HG02840 (cell line): ENCODE measurements around the gene DENND1A.
"Not testable (repeated sequence)": the region's sequence is repeated elsewhere in the genome, so short reads cannot be mapped to it uniquely, and the experiment has no call there.

Experiments used
- ATAC-seq: cut with Tn5 transposase; IDR thresholded peaks from one replicate; pipeline ENCODE4 v1.9.1; 2021; ENCODE audit warnings: mild to moderate bottlenecking, moderate library complexity, moderate number of reproducible peaks; ENCODE audit not compliant: unreplicated experiment, low FRiP score

DENND1A gene

DNA sequence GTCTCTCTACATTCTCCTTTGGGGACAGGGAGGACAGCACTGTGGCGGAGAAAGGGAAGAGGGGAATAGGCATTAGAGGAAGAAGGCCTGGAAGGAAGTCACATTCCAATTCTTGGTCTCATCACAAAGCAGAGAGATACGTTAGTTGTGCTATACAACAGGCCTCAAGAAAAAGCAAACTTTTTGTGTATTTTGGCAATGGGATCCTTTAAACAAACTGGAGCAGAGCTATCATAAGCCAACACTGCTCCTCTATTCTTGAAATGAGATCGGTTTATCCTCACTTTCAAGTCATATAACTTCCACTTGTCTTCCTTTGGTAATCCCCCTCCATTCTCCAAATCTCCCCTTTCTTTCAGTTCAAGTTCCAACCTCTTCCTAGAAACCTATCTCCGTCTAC is 6.5 kb downstream of the DENND1A start:
- ATAC-seq = no peak

DNA sequence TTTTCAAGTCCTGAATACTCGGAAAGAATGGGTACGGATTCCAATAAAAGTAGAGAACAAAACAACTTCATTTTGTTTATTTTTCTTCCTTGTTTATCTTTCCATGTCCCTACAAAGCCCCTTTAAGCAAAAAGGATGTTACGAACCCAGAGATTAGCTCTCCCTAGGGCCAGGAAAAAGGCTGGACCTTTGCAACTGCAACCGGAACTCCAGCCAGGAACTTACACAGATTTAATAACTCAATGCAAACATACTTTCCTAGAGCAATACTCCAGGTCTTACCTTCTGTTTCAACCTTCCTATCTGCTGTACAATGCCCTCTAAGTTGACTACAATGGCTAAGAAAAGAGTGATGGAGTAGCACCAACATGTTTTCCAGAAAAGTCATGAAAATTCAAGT is 7.0 kb downstream of the DENND1A start:
- ATAC-seq = no peak

DNA sequence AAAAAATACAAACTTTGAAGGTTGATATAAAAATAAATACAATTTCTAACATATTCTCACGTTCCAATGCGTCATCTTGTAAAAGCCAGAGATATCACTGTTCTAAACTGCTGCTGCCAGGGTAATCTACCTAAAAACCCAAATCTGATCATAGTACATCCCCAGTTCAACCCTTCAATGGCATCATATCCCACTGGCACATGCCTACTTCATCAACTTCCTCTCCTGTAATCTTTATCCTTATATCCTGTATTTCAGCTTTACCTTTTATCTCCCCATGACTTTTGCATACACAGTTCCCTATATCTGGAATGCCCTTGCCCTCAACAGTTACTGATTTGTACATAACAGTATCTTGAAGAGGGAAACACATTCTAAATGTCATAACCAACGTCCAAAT is 7.5 kb downstream of the DENND1A start:
- no peak for ATAC-seq

DNA sequence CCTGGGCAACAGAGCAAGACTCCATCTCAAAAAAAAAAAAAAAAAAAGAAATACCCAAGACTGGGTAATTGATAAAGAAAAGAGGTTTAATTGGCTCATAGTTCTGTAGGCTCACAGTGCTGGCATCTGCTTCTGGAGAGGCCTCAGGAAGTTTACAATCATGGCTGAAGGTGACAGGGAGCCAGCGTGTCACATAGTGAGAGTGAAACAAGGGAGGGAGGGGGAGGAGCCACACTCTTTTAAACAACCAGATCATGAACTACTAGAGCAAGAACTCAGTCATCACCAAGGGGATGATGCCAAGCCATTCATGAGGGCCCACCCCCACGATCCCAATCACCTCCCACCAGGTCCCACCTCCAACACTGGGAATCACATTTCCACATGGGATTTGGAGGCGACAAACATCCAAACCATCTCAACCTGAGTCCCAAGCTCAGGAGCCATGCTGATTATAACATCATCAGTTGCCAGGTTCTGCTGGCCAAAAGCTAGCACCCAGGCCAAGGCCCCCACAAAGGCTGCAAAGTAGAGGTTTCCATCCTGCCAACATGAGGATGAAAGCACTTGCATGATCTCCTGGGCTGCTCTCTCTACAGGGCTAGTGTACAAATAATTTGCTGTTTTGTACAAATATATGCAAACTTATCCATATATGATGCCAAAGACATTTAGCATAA is 15.3 kb downstream of the DENND1A start:
- no peak for ATAC-seq

DNA sequence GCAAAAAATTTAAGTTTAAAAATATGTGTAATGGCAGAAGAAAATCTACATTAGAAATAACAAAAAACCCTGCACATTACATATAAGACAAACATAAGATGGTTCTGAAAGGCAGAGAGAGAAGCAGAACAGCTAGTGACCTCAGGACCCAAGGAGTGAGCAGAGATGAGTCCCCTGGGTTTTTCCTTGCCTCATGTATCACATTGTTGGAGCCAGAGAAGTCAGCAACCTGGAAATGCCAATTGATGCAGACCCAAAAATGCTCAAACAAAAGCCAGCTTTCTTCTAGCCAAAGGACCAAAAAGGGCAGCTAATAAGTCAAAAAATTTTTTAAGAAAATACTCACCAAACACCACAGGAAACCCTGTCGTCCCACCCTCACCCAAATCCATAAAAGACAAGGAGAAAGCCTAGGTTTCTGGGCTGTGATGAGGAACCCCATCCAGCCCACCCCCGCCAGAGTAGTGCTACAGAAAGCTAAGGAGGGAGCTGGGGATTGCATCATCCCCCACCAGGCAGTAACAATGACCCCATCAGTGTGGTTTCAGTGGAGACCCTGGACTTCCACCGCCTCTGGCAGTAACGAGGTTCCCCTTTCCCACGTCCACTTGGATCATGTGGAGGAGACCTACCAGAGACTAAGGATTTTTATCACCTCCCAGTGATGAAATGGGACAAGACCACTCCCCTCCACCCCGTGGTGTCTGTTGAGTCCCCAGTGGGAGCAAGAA is 17.6 kb downstream of the DENND1A start:
- ATAC-seq = no peak

DNA sequence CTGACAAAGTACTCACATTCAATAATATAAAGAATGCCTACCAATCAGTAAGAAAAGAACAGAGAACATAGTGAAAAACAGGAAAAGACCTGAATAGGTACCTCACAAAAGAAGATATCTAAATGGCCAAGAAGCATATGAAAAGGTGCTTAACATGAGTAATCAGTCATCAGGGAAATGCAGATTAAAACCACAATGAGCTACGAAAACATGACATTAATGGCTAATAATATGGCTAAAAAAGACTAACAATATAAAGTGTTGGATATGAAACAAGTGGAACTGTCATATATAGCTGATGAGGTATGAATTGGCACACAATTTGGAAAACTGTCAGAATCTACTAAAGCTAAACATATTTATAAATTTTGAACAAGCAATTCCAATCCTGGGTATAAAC is 18.9 kb downstream of the DENND1A start:
- ATAC-seq = no peak

DNA sequence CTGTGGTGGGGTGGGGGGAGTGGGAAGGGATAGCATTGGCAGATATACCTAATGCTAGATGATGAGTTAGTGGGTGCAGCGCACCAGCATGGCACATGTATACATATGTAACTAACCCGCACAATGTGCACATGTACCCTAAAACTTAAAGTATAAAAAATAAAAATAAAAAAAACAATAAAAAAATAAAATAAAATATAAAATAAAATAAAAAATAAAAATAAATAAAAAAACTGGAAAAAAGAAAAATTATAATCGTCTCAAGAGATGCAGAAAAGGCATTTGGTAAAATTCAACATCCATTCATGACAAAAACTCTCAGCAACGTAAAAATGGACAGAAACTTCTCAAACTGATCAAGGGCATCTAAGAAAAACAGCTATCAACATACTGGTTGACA is 20.7 kb downstream of the DENND1A start:
- not testable (repeated sequence) for ATAC-seq

DNA sequence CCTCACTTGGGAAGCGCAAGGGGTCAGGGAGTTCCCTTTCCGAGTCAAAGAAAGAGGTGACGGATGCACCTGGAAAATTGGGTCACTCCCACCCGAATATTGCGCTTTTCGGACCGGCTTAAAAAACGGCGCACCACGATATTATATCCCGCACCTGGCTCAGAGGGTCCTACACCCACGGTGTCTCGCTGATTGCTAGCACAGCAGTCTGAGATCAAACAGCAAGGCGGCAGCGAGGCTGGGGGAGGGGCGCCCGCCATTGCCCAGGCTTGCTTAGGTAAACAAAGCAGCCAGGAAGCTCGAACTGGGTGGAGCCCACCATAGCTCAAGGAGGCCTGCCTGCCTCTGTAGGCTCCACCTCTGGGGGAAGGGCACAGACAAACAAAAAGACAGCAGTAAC is 26.4 kb downstream of the DENND1A start:
- ATAC-seq = not testable (repeated sequence)

DNA sequence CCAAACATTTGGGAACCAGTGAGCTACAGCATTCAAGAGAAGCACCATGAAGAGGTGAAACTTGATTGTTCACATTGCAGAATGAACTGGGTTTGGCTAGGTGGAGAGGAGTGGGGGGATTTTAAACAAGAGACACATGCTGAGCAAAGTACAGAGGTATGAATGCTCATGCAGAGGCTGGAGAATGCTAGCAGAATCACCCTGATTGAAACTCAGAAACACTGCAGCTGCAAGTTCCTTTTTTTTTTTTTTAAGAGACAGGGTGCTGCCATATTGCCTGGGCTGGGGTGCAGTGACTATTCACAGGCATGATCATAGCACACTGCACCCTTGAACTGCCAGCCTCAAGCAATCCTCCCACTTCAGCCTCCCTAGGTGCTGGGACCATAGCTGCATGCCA is 35.1 kb downstream of the DENND1A start:
- no peak for ATAC-seq

DNA sequence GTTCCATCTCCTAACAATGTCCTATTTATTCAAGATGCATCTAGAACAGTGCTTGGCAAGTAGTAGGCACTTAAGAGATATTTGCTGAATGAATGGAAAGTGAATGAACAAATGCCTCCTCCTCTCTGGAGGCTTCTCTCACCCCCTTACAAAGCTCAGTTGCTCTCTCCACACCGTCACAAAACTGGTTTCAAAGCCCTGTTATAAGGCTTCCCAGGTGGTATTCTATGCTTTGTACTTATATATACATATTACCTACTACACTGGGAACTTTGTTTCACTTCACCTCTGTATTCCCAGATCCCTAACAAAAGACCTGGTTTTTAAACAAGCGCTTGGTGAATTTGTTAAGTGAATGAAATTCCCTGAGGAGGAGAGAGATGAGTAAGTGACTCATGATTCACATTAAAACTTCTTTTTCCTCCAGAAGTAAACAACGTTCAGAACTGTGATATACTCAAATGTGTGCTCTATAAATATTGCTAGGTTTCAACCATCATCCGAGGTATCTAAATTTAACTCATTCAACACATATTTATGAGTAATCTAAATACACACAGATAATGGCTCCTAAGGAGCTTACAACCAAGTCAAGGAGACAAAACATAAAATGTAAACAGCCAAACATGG is 36.0 kb downstream of the DENND1A start:
- ATAC-seq = no peak

DNA sequence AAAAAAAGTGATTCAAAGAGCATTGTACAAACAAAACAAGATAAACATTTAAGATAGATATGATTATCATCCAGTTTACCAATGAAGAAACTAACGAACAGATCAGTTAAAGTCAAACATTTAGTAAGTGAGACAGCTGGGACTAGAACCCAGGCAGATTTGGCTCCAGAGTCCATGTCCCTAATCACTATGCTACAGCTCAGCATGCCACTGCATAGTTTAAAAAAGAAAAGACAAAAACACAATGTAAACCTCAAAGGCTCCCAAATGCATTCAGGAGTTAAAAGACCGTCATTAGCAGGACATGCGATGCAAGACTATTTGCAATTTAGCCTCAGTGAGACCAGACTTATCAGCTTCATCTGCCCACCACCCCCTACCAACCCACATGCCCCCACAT is 36.8 kb downstream of the DENND1A start:
- no peak for ATAC-seq

DNA sequence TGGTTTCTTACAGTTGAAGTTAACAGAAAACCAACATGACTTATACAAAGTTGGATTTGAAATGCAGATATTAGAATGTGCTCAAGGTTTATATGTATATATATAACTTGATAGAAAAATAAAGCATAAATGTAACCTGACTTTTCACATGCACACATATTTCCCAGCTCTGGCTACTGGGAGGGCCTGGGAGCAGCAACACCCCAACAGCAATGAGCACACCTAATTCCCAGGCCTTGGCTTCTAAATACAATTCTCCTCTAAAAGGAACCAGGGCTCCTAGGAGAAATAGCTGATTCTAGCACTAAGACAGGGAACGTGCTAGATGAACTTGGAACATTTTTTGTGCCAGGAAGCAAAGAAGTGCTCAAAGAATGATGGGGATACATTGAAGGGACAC is 42.1 kb downstream of the DENND1A start:
- no peak for ATAC-seq

DNA sequence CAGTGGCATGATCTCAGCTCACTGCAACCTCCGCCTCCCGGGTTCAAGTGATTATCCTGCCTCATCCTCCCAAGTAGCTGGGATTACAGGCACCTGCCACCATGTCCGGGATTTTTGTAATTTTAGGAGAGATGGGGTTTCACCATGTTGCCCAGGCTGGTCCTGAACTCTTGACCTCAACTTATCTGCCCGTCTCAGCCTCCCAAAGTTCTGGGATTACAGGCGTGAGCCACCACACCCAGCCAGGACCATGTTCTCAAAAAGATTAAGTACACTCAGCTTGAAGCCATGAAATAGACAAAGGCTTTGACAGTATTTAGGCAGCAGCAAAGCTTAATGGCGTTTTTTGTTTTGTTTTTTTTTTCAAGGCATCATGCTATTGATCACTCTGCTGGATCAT is 44.1 kb downstream of the DENND1A start:
- ATAC-seq = not testable (repeated sequence)

DNA sequence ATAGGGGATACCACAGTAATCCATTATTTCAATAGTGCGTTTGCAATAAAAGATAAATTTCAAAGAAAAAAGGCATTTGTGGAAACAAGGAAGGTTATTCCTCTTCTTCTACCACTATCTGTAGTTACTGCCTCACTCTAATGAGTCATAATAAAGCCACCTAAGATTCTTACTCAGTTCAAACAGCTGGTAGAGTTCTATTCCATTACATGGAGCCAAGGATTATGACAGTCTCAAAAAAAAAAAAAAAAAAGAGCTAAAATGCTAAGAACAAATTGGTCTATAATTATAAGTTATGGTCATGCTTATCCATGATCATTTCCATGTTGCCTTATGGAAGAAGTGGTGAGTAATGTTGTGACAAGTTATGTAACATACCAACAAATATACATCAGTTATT is 46.3 kb downstream of the DENND1A start:
- ATAC-seq = no peak

DNA sequence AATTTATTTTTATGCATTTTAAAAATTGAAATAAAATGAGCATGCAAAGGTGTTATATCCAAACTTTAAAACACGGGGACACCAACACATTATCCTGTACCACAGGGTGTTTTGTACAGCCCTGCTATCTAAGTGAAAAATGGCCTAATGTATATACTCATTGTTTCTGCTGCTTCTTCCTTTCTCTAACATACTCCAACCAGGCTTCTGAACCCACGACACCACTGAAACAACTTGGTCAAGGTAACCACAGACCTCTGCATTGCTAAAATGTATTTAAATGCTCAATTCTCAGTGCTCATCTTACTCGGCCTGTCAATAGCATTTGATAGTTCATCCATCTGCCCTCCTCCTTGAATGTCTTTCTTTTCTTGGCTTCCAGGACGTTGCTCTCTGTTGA is 48.3 kb downstream of the DENND1A start:
- ATAC-seq = no peak

DNA sequence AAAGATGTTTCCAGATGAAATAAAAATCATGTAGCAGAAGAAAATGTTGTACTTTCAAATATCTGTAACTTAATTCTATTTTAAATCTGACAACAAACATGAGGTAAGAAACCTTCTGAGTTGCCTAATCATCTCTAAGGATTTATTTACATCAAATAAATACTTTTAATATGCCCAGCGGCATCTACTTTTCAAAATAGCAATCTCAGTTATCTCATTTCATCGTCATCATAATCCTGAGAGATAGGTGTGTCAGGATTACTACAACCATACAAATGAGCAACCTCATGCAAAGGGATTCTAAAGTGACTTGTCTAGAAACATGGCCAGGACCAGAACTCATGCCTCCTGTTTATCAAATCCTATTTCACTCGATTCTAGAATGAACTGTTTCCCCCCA is 49.5 kb downstream of the DENND1A start:
- no peak for ATAC-seq

DNA sequence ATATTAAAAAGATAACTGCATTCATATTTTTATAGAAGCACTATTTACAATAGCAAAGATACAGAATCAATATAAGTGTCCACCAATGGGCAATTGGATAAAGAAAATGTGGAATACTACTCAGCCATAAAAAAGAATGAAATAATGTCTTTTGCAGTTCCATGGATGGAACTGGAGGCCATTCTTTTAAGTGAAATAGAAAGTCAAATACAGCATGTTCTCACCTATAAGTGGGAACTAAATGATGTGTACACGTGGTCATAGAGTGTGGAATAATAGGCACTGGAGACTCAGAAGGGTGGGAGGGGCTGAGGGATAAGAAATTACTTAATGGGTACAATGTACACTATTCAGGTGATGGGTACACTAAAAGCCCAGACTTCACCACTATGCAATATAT is 53.2 kb downstream of the DENND1A start:
- no peak for ATAC-seq

DNA sequence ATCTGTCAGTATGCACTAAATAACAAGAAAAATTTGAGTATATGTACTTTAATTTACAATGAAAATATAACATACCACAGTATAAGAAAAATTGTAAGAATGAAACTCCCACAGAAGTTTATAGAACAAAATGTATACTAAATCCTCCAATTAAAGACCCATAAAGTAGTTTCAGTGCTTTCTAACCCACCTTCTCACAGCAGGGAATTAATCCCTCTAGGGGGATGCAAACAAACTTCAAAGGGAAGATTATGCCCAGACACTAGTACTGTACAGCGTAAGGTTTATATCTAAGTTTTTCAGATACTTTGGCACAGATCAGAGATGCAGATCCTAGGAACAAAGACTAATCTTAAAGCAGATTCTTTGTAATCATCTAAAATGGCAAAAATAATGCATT is 57.2 kb downstream of the DENND1A start:
- no peak for ATAC-seq

DNA sequence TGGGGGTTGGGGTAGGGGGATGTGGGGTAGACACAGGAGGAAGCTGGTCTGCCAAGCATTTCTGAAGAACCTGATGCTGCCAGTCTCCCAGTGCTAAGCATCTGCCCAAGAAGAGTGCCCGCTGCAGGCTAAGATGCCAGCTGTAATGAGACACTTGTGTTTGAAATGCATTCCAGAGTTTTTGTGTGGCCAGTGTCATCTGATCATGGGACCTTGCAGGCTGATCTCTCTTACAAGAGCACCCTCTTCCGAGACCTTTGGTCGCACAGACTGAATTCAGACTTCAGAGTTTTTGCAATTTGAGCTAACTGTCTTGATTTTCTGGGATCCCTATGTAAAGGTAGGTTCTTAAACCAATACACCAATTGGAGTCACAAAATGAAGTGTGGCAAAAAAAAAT is 58.1 kb downstream of the DENND1A start:
- ATAC-seq = no peak

DNA sequence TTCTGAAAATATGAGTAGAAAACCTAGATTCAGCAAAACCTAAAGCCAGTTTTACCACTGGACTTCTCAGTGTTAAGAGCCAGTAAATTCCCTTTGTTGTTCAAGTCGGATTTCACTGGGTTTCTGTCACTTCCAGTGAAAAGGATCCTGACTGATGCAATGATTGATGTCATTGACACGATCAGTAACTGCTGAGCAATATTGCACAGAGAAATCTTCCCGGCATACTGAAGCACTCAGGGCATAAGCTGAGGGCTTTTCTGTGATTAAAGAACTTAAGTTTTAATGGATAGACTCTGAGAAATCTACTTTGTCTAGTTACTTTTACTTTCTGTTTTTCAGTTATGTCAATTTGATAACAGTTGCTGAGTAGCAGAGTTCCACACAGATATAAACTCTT is 61.9 kb downstream of the DENND1A start:
- no peak for ATAC-seq

DNA sequence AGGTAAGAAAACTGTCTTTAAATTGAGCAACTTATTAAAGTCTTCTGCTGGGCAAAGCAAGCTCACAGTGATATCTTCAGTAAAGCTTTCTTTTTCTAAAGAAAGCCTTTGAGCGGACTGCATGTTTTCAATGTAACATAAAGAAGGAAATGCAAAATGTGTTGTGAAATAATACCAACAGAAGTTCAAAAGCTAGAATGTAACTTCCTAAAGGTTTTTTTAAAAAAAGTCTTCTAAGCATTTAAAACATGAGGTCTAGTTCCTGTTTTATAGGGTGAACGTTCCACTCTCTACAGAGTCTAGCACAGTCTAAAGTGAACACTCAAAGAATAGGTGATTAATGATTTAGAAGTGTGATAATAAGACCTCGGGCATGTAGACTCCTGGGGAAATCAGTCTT is 62.9 kb downstream of the DENND1A start:
- ATAC-seq = no peak

DNA sequence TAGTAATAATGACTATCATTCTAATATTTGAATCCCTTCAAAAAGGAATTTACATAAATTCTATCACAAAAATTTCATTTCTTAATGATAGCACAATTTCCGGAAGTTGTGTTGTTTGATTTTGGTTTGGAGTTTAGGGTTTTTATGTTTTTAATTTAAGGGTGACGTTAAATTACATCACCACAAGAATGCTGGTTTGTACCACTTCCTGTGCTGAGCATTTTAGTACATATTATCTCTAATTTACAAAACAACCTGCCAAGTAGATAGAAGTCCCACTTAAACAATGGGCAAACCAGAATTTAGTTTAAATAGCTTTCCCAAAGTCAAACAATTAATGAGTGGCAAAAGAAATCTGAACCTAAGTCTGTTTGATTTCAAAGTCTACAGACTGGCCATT is 63.4 kb downstream of the DENND1A start:
- ATAC-seq = no peak
